Sciatic nerve (tissue), 2 donors: ENCODE data around the gene CHST7. TPM values are rescaled to one million over a fixed set of nuclear protein-coding genes. Genes with fewer than 3 reads are reported as not detected.
"Not testable (repeated sequence)": the region's sequence is repeated elsewhere in the genome, so short reads cannot be mapped to it uniquely, and the experiment has no call there.

ENCODE experiments used
- ATAC-seq: fragments of 200-7000 bp; cut with Tn5 transposase; one replicate; pipeline ENCODE4 v1.9.1; 2020; ENCODE audit warnings: mild to moderate bottlenecking, moderate library complexity
- DNase-seq: peaks from one replicate; pipeline ENCODE4 v3.0.0-alpha.2; 2020; ENCODE audit warnings: low spot score
- intact Hi-C: fragments of 100-400 bp; cut with DNase I; formaldehyde crosslinking; loops from one replicate; pipeline ENCODE4 v1.14.2; 2022
- total RNA-seq: library from RNA; stranded (reverse); fragmentation: NEBNext Ultra II Directional; extraction: Animal tissue kit (Norgen Biotek cat#: 25700); gene quantifications from one replicate; pipeline ENCODE4 v1.2.1, GENCODE V29; 2021
- donor health status: DM: no; HTN: no; CAD: no.
- donor health status: DM: no; HTN: no; CAD: no.

Gene CHST7
- total RNA-seq, result 7.0 TPM

DNA sequence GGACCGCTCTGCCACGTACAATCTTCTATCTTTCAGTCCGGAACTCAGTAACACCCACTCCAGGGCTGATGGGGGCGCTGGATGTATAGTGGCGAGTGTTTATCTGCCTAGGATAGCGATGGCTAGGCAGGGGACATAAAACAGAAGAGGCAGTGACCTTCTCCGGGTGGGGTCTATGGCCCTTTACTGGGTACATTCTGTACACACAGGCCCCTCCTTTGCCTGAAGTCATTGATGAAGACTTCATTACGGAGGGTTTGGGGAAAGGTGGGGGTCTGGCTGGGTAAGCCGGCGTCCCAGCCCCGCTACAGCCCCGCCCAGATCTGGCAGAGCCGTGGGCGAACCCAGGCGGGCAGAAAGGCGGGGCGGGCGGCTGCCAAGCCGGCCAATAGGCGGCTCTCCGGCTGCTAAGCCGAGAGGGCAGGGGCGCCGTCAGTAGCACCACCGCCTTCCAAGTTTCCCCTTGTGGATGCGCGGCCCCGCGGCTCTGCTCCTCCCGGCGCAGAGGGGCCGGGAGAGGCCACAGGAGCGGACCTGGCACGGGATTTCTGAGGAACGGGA lies at the start of gene CHST7:
Gene CHST7 (plus strand): TSS at position 435 of the 561 bp plus-strand sequence. CDS start 167 bp downstream, outside the sequence.
- ATAC-seq (peak; percentile 85), DNase-seq (peak; percentile 65)
- intact Hi-C loops, result no loop called here

- DNase-seq, ATAC-seq, intact Hi-C loops: not testable (repeated sequence)
These were observed 44.9 kb upstream of the CHST7 start for GRCh38 chrX:46528640-46529039.

DNA sequence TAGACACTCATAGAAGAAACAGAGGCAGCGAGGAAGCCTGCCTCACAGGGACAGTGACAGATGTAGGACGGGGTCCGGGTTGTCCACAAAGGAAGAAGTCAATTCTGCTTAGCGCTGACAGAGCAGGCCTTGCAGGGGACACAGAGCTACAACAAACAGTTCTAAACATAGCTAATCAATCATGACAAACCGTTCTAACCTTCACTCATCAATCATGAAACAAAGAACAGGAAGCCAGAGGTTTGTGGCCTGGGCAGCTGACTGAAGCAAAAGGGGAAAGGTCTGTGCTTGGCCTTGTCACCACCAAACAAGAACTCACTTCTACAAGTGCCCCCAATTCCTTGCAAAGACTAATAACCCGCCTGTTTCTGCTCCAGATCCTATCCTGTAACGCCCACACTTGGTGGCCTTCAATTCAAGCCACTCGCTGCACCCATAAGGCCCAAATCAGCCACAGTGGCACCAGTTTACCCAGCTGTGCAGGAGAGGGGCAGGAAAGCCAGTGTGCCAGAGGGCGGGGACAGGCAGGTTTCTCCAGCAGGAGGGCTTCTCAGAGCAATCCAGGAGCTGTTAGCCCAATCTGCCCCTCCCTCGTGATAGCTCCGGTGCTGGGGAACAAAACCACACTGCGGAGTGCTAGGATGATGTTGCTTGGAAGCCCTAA lies 43.7 kb upstream of the CHST7 start:
- intact Hi-C loops, ATAC-seq, DNase-seq: not testable (repeated sequence)

- ATAC-seq, DNase-seq, intact Hi-C loops: not testable (repeated sequence)
These were observed 43.1 kb upstream of the CHST7 start for GRCh38 chrX:46530404-46530908.

DNA sequence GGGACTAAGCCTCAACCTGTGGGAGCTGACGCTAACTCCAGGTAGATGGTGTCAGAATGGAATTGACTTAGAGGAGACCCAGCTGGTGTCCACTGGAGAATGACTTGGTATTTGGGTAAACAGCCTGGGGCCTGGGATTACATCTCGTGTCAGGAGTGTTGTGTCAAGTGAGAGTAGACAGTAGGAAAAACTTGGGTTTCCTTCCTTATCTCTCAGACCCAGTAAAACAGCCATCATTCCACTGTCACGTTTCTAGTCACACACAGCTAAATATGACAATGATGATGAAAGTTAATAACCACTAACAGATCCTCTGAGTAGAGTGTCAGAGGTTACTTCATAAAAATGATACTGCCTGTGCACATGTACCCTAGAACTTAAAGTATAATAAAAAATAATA lies 42.1 kb upstream of the CHST7 start:
- no peak for ATAC-seq
- intact Hi-C loops, result no loop called here
- no peak for DNase-seq

- intact Hi-C loops, result no loop called here
- ATAC-seq, result no peak
These were observed 30.1 kb upstream of the CHST7 start for GRCh38 chrX:46543441-46543840.

GRCh38 chrX:46544527-46544926 lies 29.0 kb upstream of the CHST7 start:
- DNase-seq, ATAC-seq, intact Hi-C loops: not testable (repeated sequence)

More at GRCh38 chrX:46543441-46543840, 30.1 kb upstream of the CHST7 start:
- no peak for DNase-seq

GRCh38 chrX:46545111-46546005 lies 28.2 kb upstream of the CHST7 start, which contains the start of gene ZNF674:
Gene ZNF674, minus strand, starts transcription at chrX:46545421. Its CDS starts 3,334 bp downstream, at chrX:46542087.
- ATAC-seq (peak; percentile 98), DNase-seq (peak; percentile 95)
- intact Hi-C loops, result no loop called here

GRCh38 chrX:46547857-46548256 lies 25.7 kb upstream of the CHST7 start:
- ATAC-seq, result no peak
- intact Hi-C loops, result no loop called here
- no peak for DNase-seq

GRCh38 chrX:46549914-46550313 lies 23.7 kb upstream of the CHST7 start:
- no peak for DNase-seq
- intact Hi-C loops, result no loop called here
- ATAC-seq, result no peak

DNA sequence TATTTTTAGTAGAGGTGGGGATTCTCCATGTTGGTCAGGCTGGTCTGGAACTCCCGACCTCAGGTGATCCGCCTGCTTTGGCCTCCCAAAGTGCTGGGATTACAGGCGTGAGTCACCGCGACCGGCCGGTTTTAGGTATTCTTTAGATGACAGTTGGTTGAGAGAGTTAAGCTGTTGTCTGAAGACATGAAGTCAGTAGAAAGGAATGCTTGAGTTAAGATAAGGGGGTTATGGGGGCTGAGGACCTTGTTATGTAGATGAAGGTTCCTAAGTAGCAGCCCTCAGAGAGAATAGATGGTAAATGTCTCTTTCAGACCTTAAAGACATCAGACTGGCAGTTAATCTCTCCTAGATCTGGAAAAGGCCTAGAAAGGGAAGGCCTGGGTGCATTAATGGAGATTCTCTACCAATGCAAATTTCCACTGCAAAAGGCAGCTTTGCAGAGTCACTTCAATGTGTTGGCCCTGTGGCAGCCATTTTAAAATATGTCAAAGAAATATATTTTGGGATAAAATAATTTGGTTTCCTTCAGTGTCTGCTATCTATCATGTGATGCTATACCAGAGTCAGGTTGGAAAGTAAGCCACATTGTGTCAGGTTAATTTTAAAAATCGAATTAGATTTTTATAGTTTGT lies 22.0 kb upstream of the CHST7 start:
- ATAC-seq (no peak), DNase-seq (no peak)
- intact Hi-C loops, result no loop called here

DNA sequence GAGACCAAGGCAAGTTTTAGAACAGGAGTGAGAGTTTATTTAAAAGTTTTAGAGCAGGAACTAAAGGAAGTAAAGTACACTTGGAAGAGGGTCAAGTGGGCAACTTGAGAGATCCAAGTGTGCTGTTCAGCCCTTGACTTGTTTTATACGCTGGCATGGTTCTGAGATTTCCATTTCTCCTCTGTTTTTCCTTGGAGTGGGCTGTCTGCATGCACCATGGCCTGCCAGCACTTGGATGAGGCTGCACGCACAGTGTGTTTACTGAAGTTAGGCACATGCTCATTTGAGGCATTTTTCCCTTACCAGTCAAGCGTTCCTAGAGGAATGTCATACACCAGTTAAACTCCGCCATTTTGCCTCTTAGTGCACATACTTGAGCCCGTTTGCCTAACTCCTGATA lies 19.6 kb upstream of the CHST7 start:
- DNase-seq, result no peak
- intact Hi-C loops, result no loop called here
- ATAC-seq, result no peak

DNA sequence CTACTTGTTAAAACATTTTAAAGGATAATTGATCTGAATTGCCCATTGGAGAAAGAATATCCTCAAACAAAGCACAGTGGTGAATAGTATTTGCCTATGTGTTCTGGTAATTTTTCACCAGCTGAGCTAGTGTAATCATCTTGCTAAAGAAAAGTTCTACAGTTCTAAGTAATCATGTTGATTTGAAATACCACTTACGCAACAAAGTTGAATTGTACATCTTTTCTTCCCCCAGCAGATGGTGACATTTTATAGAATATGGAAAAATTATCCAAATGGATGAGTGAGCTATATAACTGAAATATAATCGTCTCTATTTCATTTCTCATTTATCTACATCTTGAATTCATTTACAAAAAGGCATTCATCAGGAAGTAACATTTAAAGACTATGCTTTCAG lies 18.6 kb upstream of the CHST7 start:
- DNase-seq (no peak), ATAC-seq (peak; percentile 52)
- intact Hi-C loops, result no loop called here

DNA sequence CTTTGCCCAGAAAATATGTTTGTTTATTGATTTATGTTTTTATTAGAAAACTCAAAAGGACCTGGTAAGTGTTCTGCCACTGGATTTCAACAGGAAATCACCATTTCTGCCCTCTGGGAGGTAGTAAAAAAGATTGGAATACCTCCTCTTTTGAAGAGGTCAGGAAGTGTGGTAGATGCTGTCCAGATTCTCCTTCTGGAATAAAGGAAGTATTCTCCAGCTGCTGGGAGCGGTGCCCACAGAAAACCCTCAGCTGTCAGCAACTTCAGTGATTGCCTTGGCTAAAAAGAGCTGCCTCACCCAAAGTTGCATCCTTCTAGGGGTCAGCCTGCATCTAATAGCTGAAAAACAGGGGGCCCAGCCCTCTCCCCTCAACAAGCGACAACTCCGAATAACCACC lies 14.5 kb upstream of the CHST7 start:
- intact Hi-C loops, result no loop called here
- peak; percentile 44 for ATAC-seq

DNA sequence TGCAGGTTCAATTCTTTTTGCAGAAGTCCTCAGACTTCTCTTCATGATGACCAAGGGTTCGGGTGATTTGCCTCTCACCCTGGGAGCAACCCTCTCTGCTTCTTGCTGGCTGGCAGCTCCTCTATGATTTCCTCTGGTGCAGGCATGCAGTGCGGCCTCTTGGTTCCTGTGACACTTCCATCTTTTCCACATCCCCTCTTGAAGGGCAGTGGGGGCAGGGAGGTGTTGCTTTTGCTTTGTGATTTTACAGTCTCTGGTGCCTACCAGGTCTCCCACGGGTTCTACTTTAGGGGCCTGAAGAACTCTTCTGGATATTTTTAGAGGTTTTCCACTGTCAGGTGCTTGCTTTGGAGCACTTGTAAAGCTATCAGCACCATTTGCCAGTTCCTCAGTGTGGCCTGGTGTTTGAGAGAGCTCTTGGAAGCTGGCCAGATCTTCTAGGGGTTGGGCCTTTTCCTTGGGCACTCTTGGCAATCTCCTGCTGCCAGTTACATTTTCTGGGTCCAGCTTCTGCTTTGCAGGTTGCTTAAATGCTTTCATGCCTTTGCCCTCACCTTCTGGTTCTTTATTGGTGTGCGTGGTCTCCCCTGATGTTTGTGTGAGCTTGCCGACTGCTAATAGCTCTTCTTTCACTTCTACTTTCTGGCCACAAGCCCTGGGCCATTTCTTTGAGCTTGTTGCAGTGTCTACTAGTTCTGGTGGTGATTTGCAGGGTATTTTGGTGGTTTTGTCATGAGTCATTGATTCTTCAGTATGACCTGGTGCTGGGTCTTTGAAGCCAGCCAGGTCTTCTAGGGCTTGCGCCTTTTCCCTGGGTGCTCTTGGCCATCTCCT lies 11.5 kb upstream of the CHST7 start:
- intact Hi-C loops, result no loop called here
- no peak for ATAC-seq
- no peak for DNase-seq

More for the DNA sequence above, 14.5 kb upstream of the CHST7 start:
- no peak for DNase-seq

DNA sequence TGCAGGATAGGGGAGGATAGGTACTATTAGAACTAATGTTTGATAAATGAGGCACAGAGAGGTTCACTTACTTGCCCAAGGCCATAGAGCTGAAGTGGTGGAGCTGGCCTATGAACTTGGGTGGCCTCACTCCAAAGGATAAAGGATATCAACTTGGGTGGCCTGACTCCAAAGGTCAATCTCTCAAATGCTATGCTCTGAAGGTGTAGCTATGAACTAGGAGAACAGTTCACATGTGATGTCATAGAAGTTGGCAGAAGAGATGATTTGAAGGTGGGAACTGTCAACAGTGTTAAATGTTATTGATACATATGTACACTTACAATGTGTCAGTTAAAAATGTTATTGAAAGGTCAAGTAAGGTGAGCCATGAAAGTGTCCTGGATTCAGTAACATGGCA lies 6.2 kb upstream of the CHST7 start:
- intact Hi-C loops, result no loop called here
- ATAC-seq (no peak), DNase-seq (no peak)

DNA sequence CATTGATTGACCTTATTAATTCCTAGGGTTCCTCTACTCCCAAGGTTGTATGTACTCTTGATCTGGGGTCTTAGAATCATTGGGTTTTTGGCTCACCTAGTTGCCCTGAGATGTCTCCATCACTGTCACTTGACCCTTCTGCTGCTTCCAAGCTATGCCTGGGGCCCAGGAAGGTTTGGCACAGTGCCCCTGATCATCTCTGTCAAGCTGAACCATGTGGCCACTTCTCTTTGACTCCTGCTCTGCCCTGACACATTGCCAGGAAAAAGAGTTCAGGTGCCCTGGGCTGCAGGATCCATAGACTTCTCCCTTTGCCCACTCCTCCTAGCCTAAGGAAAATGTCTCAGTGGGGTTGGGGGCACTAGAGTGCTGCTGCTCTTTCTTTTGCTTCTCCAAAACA lies 3.9 kb upstream of the CHST7 start:
- ATAC-seq (no peak), DNase-seq (no peak)
- intact Hi-C loops, result no loop called here
